Effector memory CD8-positive, alpha-beta T cell (primary cell): ENCODE measurements around the gene CREB1.
A peak's percentile ranks its signal among the peaks of the same experiment; 100 is the strongest.

Experiments used
- ATAC-seq: fragments of 150-1000 bp; cut with Tn5 transposase; replicated peaks from 2 replicates; pipeline ENCODE4 v1.10.0; 2021; ENCODE audit warnings: mild to moderate bottlenecking, moderate library complexity
- DNase-seq, 3 experiments: peaks; one replicate each; pipeline ENCODE4 v3.0.0; 2021
- H3K27ac Mint-ChIP-seq, 2 donors: one replicate each; pipeline ENCODE4 v1.8.0; 2022; ENCODE audit warnings: mild to moderate bottlenecking in 2 of 2, mixed read lengths in 2 of 2, moderate library complexity in 2 of 2
- H3K27me3 Mint-ChIP-seq, 2 donors: one replicate each; pipeline ENCODE4 v1.8.0; 2022; ENCODE audit warnings: mixed read lengths in 2 of 2
- H3K36me3 Mint-ChIP-seq: one replicate; pipeline ENCODE4 v1.8.0; 2022; ENCODE audit warnings: mild to moderate bottlenecking, moderate library complexity, mixed read lengths; ENCODE audit not compliant: insufficient read depth
- H3K4me1 Mint-ChIP-seq, 2 donors: one replicate each; pipeline ENCODE4 v1.8.0; 2022; ENCODE audit warnings: low read depth in 2 of 2, mixed read lengths in 2 of 2
- H3K4me3 Mint-ChIP-seq, 2 donors: one replicate each; pipeline ENCODE4 v1.8.0; 2022; ENCODE audit warnings: mild to moderate bottlenecking in 2 of 2, mixed read lengths in 2 of 2, moderate library complexity in 2 of 2
- H3K9me3 Mint-ChIP-seq, 2 donors: one replicate each; pipeline ENCODE4 v1.8.0; 2022; ENCODE audit warnings: mixed read lengths in 2 of 2

Gene CREB1

DNA sequence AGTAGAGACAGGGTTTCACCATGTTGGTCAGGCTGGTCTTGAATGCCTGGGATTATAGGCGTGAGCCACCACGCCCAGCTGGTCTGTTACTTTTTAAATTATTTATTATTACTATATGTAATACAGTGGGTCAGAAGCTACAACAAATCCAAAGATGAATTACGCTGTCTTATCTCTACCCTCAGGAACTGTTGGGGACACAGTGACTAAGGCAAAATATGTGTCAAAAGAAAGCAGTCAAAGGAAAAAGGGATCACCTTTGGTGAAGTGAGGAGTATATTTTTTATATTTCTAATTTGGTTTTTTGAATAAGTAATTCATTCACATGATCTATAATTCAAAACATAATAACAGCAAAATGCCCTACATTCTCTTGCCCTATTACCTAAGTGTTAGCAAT is 4.7 kb downstream of the CREB1 start:
- Mint-ChIP-seq H3K4me3 (peak overlapping the region; percentile 27 to 95), H3K27me3 (no peaks in the 10 kb centered on the region), H3K36me3 (peaks cover 51% of the 10 kb centered on the region), H3K4me1 (peaks cover 32 to 53% of the 10 kb centered on the region in 2 donors), H3K27ac (peak overlapping the region; percentile 98 to 100), H3K9me3 (peaks cover 0 to 2% of the 10 kb centered on the region in 2 donors)
- ATAC-seq (no peak), DNase-seq (no peak)

- H3K4me3 Mint-ChIP-seq = no peak overlapping the region
- H3K4me1 Mint-ChIP-seq = peaks cover 36 to 68% of the 10 kb centered on the region in 2 donors
Measured at GRCh38 chr2:207539470-207539869, 9.7 kb downstream of the CREB1 start.

GRCh38 chr2:207540431-207540830 is 10.7 kb downstream of the CREB1 start:
- no peaks in the 10 kb centered on the region for H3K27me3 Mint-ChIP-seq
- no peak overlapping the region for H3K4me3 Mint-ChIP-seq
- H3K36me3 Mint-ChIP-seq = peaks cover 24% of the 10 kb centered on the region
- DNase-seq (no peak), ATAC-seq (no peak)
- H3K27ac Mint-ChIP-seq = peak overlapping the region in 1 of 2 donors; percentile 77
- H3K4me1 Mint-ChIP-seq = peaks cover 33 to 66% of the 10 kb centered on the region in 2 donors
- H3K9me3 Mint-ChIP-seq = no peaks in the 10 kb centered on the region

More at GRCh38 chr2:207539470-207539869, 9.7 kb downstream of the CREB1 start:
- Mint-ChIP-seq H3K9me3 (no peaks in the 10 kb centered on the region), H3K36me3 (peaks cover 20% of the 10 kb centered on the region), H3K27me3 (no peaks in the 10 kb centered on the region), H3K27ac (no peak overlapping the region)
- no peak for DNase-seq
- ATAC-seq = no peak

DNA sequence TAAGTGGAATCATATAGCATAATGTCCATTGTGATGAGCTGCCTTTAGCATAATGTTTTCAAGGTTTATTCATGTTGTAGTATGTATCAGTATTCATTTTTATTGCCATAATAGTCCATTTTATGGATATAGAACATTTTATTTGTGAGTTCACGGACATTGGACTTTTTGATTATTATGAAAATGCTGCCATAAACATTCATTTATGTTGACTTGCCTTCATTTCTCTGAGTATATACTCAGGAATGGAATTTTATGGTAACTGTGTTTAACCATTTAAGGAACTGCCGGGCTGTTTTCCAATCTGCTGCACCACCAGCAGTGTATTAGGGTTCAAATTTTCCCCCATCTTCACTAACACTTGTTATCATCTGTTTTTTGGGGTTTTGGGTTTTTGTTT is 12.2 kb downstream of the CREB1 start:
- peaks cover 33 to 69% of the 10 kb centered on the region in 2 donors for H3K4me1 Mint-ChIP-seq
- no peak overlapping the region for H3K4me3 Mint-ChIP-seq
- DNase-seq (no peak), ATAC-seq (no peak)
- no peaks in the 10 kb centered on the region for H3K27me3 Mint-ChIP-seq
- no peak overlapping the region for H3K27ac Mint-ChIP-seq
- H3K9me3 Mint-ChIP-seq = no peaks in the 10 kb centered on the region
- H3K36me3 Mint-ChIP-seq = peaks cover 27% of the 10 kb centered on the region

DNA sequence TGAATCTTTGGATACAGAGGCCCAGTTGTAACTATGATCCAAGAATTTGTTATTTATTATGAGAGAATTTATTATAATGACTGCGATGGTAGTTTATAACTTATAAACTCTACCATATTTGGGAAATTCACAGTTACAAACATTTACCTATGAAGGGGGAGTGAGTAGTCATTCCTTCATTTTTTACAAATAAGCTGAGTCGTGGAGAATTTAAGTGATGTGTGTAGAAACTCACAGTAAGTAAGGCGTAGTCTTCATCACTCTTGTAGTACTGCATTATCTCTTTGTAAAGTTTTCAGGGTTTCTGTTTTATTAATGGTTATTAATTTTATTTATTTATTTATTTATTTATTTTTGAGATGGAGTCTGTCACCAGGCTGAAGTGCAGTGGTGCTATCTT is 13.5 kb downstream of the CREB1 start:
- Mint-ChIP-seq H3K4me3 (peak overlapping the region in 1 of 2 donors; percentile 29), H3K4me1 (peaks cover 29 to 66% of the 10 kb centered on the region in 2 donors), H3K9me3 (no peaks in the 10 kb centered on the region), H3K36me3 (peaks cover 23% of the 10 kb centered on the region), H3K27ac (no peak overlapping the region), H3K27me3 (no peaks in the 10 kb centered on the region)
- no peak for ATAC-seq
- DNase-seq = no peak

- Mint-ChIP-seq H3K4me3 (no peak overlapping the region), H3K27ac (no peak overlapping the region), H3K36me3 (peaks cover 18% of the 10 kb centered on the region), H3K27me3 (no peaks in the 10 kb centered on the region), H3K4me1 (peaks cover 31 to 67% of the 10 kb centered on the region in 2 donors), H3K9me3 (no peaks in the 10 kb centered on the region)
- ATAC-seq (no peak), DNase-seq (no peak)
Measured at GRCh38 chr2:207546822-207547221, 17.1 kb downstream of the CREB1 start.

DNA sequence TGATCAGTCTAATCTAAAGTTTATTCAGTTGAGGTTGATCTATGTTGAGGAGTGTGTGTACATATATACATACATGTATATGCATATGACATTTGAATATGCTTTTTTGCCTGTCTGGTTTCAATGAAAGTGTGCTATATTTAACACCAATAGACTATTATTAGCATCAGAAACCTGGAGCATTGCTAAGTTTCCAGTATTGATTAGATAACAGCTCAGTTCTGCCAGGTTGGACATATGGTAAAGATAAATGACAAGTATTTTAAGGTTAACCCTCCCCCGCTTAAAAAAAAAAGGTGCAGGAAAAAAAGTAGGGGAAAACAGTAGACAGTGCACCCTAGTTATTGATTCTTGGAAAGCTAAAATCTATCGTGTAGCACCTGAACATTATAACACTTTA is 19.4 kb downstream of the CREB1 start:
- peak overlapping the region; percentile 20 to 88 for H3K27ac Mint-ChIP-seq
- peaks cover 24% of the 10 kb centered on the region for H3K36me3 Mint-ChIP-seq
- peaks cover 29 to 54% of the 10 kb centered on the region in 2 donors for H3K4me1 Mint-ChIP-seq
- H3K9me3 Mint-ChIP-seq = no peaks in the 10 kb centered on the region
- ATAC-seq = no peak
- no peaks in the 10 kb centered on the region for H3K27me3 Mint-ChIP-seq
- no peak for DNase-seq
- peak overlapping the region in 1 of 2 donors; percentile 48 for H3K4me3 Mint-ChIP-seq

GRCh38 chr2:207558079-207558491 is 28.3 kb downstream of the CREB1 start:
- Mint-ChIP-seq H3K9me3 (no peaks in the 10 kb centered on the region), H3K27ac (peak overlapping the region; percentile 23 to 51), H3K27me3 (no peaks in the 10 kb centered on the region), H3K36me3 (peaks cover 32% of the 10 kb centered on the region), H3K4me3 (no peak overlapping the region), H3K4me1 (peaks cover 12 to 30% of the 10 kb centered on the region in 2 donors)
- DNase-seq (no peak), ATAC-seq (no peak)

DNA sequence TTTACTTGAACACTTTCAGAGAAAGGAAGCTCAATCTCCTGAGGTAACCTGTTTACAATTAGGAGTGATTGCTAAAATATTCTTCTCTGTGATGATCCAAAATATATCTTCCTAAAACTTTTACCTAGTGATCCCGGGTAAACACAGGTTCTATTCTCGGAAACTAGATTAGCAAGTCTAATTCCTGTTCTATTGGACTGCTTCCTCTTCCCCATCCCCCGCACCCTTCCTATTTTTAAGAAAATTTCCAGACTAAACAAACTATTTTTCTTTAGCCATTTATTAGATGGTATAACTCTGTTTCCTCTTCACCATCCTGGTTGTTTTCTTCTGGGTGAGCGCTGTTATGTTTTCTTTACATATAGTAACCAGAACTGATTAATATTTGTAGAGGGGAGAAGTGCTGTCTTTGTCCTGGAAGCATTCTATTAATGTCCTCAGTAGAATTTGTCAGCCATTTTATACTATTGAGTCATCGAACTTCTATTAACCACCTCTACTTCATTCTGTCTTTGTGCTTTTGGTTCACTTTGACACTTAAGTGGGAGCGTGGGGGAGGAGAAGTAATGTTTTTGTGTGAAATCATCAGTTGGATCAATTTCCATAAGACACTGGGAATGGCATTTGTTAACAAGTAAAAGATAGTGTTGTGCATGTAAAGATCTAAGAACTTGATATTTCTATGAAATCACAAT is 31.8 kb downstream of the CREB1 start:
- Mint-ChIP-seq H3K27ac (peak overlapping the region in 1 of 2 donors; percentile 32), H3K27me3 (no peaks in the 10 kb centered on the region), H3K4me3 (no peak overlapping the region), H3K4me1 (peaks cover 12 to 33% of the 10 kb centered on the region in 2 donors), H3K9me3 (no peaks in the 10 kb centered on the region), H3K36me3 (peaks cover 33% of the 10 kb centered on the region)
- DNase-seq = no peak
- no peak for ATAC-seq

DNA sequence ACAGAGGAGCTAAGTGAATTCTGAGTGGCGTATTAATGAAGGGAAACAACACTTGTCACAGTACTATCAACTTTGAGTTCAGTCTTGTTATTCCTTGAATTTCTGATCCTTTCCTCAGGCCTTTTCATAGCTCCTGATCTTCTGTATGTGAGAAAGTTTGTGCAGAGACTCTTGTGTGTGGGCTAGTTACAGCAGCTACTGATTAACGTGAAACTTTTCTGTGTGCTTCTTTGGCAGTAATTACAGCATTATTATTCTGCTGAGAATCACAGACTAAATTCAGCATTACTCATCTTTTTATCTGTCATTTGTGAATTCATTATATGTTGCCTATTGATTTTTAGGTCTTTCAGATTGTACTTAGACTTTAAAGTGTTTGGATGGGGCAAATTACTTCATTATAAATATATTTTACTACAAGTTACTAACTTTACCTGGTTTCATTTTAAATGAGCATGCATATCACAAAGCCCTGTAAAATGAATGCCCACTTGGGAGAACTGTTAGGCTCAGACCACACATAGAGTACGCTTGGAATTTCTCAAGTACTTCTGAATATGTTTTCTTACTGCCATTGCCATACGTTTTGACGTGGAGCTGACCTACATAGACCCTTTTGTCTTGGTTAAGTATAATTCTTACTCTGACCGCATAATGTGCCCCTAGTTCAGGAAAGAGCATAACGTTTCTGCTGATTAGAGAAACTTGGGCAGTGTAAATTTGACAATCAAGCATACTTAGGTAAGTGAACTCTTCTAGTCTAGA is 36.2 kb downstream of the CREB1 start:
- DNase-seq = no peak

GRCh38 chr2:207567671-207568070 is 37.9 kb downstream of the CREB1 start:
- Mint-ChIP-seq H3K36me3 (peaks cover 53% of the 10 kb centered on the region), H3K4me3 (no peak overlapping the region), H3K27me3 (no peaks in the 10 kb centered on the region), H3K27ac (peak overlapping the region in 1 of 2 donors; percentile 75), H3K4me1 (peaks cover 7 to 23% of the 10 kb centered on the region in 2 donors), H3K9me3 (no peaks in the 10 kb centered on the region)
- no peak for ATAC-seq
- DNase-seq = no peak

More for the DNA sequence above, 36.2 kb downstream of the CREB1 start:
- H3K27me3 Mint-ChIP-seq = no peaks in the 10 kb centered on the region
- peaks cover 7 to 23% of the 10 kb centered on the region in 2 donors for H3K4me1 Mint-ChIP-seq
- no peak overlapping the region for H3K4me3 Mint-ChIP-seq
- H3K9me3 Mint-ChIP-seq = no peaks in the 10 kb centered on the region
- peaks cover 48% of the 10 kb centered on the region for H3K36me3 Mint-ChIP-seq
- H3K27ac Mint-ChIP-seq = peak overlapping the region in 1 of 2 donors; percentile 89
- no peak for ATAC-seq

DNA sequence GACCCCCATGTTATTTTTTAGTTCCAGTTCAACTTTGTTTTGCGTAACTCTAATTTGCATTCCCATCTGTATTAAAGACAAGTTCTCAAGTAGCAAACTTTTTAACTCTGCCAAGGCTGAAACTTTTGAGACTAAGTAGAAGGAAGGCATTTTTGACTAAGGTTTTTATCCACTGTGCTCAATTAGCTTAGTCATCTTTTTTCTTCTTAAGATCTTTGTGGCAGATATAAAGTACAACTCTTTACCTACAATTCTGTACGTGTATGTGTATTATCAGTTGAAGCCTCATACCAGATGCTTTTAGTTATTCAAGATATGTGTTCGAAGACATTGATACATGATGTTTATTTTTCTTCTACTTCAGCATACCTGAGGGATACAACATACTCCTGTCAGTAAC is 41.6 kb downstream of the CREB1 start:
- Mint-ChIP-seq H3K4me3 (no peak overlapping the region), H3K9me3 (no peaks in the 10 kb centered on the region), H3K27ac (peak overlapping the region in 1 of 2 donors; percentile 76)

DNA sequence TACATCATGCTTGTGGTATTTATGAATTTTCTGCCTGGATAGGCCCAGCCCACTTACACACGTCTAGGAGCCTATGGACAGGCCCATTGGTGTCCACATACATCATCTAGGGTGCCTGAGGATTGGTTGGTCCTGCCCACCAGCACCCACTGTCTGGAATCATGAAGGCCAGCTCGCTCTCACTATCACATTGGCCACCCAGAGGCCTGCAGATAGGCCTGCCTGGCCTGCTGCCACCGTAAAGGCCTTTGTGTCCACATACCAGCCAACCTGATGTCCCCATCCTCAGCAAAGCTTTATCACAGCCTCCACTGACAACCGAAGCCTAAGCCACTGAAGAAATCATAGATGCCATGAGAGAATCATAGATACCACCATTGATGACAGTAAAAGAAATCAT is 55.2 kb downstream of the CREB1 start:
- Mint-ChIP-seq H3K4me1 (peaks cover 22 to 44% of the 10 kb centered on the region in 2 donors), H3K27me3 (no peaks in the 10 kb centered on the region), H3K9me3 (no peaks in the 10 kb centered on the region), H3K4me3 (no peak overlapping the region), H3K36me3 (peaks cover 45% of the 10 kb centered on the region), H3K27ac (peak overlapping the region in 1 of 2 donors; percentile 31)
- no peak for ATAC-seq
- no peak for DNase-seq

More for the DNA sequence above, 41.6 kb downstream of the CREB1 start:
- Mint-ChIP-seq H3K4me1 (peaks cover 0 to 8% of the 10 kb centered on the region in 2 donors), H3K36me3 (peaks cover 77% of the 10 kb centered on the region), H3K27me3 (no peaks in the 10 kb centered on the region)
- DNase-seq = no peak
- no peak for ATAC-seq

- H3K4me3 Mint-ChIP-seq = no peak overlapping the region
- H3K27ac Mint-ChIP-seq = peak overlapping the region in 1 of 2 donors; percentile 85
- H3K9me3 Mint-ChIP-seq = no peaks in the 10 kb centered on the region
- no peaks in the 10 kb centered on the region for H3K27me3 Mint-ChIP-seq
- ATAC-seq (no peak), DNase-seq (no peak)
- peaks cover 20 to 40% of the 10 kb centered on the region in 2 donors for H3K4me1 Mint-ChIP-seq
- peaks cover 34% of the 10 kb centered on the region for H3K36me3 Mint-ChIP-seq
Measured at GRCh38 chr2:207587305-207587704, 57.5 kb downstream of the CREB1 start.
